GM12874 (cell line): ENCODE data around the gene BCL2L2.

Experiments used
- CTCF ChIP-seq: IDR thresholded peaks from 2 replicates; pipeline ENCODE4 v1.5.1; 2011; ENCODE audit warnings: low read depth, mild to moderate bottlenecking, control low read depth, low read length, moderate library complexity; ENCODE audit not compliant: insufficient read depth

Gene BCL2L2

GRCh38 chr14:23324993-23325392, 18.4 kb downstream of the BCL2L2 start:
- no peak for TF ChIP-seq CTCF

GRCh38 chr14:23326491-23327332, 20.1 kb downstream of the BCL2L2 start:
- TF ChIP-seq CTCF = no peak

- peak; percentile 78 for TF ChIP-seq CTCF
Observed at GRCh38 chr14:23327947-23328744, 21.5 kb downstream of the BCL2L2 start.

- TF ChIP-seq CTCF = no peak
Observed at GRCh38 chr14:23335623-23336022, 29.0 kb downstream of the BCL2L2 start.

GRCh38 chr14:23339506-23340268, 33.1 kb downstream of the BCL2L2 start:
- TF ChIP-seq CTCF = no peak

- no peak for TF ChIP-seq CTCF
Observed at GRCh38 chr14:23344481-23344880, 37.8 kb downstream of the BCL2L2 start.
